Right atrium auricular region (tissue), 2 donors: ENCODE results near the gene ZBTB5. TPM values are rescaled to one million over a fixed set of nuclear protein-coding genes. Genes with fewer than 3 reads are reported as not detected.
A peak's percentile ranks its signal among the peaks of the same experiment; 100 is the strongest.

Source experiments
- DNase-seq: peaks from one replicate; pipeline ENCODE4 v3.0.0-alpha.2; 2019; ENCODE audit warnings: low spot score
- H3K27ac ChIP-seq, 2 donors: fragments of 200-600 bp; sonication (generic); 1 replicate in 1 of 2; 2 replicates in 1 of 2; pipeline ENCODE4 v1.5.1; 2016 to 2019
- H3K27me3 ChIP-seq, 2 donors: fragments of 200-600 bp; sonication (generic); one replicate each; pipeline versions ENCODE4 v1.5.1 to v1.6.0; 2017 to 2019
- H3K36me3 ChIP-seq: fragments of 200-600 bp; sonication (generic); one replicate; pipeline ENCODE4 v1.5.1; 2016
- H3K4me1 ChIP-seq, 2 donors: fragments of 200-600 bp; sonication (generic); one replicate each; pipeline versions ENCODE4 v1.5.1 to v1.6.0; 2017 to 2019
- H3K4me3 ChIP-seq, 2 donors: fragments of 200-600 bp; sonication (generic); 1 replicate in 1 of 2; 2 replicates in 1 of 2; pipeline ENCODE4 v1.5.1; 2017 to 2019; ENCODE audit warnings: mild to moderate bottlenecking in 1 of 2, moderate library complexity in 1 of 2
- H3K9me3 ChIP-seq, 2 donors: fragments of 200-600 bp; sonication (generic); one replicate each; pipeline ENCODE4 v1.5.1; 2019
- total RNA-seq, 2 donors: library from RNA; depleted of rRNA; stranded (reverse); fragments of >200 nt; gene quantifications; one replicate each; pipeline ENCODE4 v1.1.0, GENCODE V29; 2016
- TF ChIP-seq, protein P1 (sequence below), 2 donors: fragments of 200-600 bp; sonication (generic); IDR thresholded peaks; one replicate each; pipeline ENCODE4 v1.5.1; 2019; ENCODE audit warnings: antibody characterized with exemption in 2 of 2

The ZBTB5 gene
- total RNA-seq, 2 donors from 2014 or later: 4.9 to 9.9 TPM

DNA sequence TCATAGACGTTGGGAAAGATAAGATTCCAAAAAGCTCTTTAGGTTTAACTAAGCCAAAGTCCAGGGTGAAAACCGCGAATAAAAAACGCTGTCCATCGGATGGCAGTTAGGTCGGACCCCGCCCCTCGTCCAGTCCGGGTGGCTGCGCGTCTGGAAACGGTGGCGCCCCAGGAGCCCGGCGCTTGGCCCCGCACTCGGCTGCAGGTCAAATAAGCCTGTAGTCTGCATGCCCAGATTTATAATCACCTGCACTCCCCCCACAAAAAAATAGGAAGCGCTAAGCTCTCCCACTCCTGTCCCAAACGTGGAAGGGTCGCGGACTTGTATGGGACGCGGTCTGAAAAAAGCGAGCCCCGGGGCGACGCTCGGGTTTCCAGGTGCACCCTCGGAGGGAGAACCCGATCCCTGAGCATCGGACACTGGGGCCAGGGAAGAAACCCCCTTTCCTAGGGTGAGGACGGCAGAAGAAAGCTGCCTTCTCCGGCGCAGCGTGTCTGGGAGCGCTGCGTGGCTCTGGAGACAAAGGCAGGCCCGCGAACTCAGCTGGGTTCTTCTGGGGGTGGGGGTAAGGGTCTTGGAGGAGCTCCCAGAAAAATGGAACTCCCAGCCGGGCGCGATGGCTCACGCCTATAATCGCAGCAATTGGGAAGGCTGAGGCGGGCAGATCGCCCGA is 923 bp upstream of the ZBTB5 start:
- Histone ChIP-seq H3K4me3 (peak overlapping the region; percentile 67 to 82), H3K4me1 (peaks cover 0 to 31% of the 10 kb centered on the region in 2 donors)

DNA sequence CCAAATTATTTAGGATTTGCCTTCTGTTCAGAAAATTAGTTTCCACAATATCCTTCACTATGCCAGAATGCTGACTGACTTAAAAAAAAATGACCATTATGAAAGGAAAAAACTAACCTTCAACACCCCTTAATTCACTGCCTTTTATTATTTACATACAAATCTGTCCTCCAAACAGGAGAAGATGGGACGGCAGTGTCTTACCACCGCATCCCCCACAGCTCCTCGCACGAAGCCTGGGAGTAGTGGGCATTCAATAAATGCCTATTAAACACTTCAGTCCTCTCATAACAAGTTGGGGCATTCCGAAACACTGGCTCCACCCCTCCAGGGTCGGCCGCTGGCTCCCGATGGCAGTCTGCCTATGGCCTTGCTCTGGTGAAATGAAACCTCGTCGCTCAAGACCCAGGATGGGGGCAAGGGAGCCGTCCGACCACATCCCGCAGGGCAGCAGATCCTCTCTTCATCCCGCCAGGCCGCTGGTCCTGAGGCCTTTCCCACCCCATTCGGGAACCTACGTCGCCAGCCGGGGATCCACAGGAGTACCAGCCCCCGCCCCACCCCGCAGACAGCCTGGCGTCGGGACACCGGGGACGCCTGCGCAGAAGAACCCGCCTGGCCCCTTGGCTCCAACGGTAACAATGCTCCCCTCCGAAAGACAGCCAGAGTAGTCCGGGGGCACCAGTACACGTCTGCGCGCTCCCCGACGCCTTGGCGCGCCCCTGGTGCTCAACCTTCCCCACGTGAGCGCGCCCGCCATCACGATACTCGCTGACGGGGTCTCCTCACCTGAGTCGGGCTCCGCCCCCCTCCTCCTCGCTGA is 613 bp downstream of the ZBTB5 start:
- Histone ChIP-seq H3K4me1 (peaks cover 0 to 35% of the 10 kb centered on the region in 2 donors), H3K27ac (peak overlapping the region; percentile 98 to 99), H3K4me3 (peak overlapping the region; percentile 67 to 82), H3K27me3 (no peaks in the 10 kb centered on the region), H3K9me3 (no peaks in the 10 kb centered on the region), H3K36me3 (no peaks in the 10 kb centered on the region)
- TF ChIP-seq, protein P1, sequence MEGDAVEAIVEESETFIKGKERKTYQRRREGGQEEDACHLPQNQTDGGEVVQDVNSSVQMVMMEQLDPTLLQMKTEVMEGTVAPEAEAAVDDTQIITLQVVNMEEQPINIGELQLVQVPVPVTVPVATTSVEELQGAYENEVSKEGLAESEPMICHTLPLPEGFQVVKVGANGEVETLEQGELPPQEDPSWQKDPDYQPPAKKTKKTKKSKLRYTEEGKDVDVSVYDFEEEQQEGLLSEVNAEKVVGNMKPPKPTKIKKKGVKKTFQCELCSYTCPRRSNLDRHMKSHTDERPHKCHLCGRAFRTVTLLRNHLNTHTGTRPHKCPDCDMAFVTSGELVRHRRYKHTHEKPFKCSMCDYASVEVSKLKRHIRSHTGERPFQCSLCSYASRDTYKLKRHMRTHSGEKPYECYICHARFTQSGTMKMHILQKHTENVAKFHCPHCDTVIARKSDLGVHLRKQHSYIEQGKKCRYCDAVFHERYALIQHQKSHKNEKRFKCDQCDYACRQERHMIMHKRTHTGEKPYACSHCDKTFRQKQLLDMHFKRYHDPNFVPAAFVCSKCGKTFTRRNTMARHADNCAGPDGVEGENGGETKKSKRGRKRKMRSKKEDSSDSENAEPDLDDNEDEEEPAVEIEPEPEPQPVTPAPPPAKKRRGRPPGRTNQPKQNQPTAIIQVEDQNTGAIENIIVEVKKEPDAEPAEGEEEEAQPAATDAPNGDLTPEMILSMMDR (IDR thresholded peaks at IDR 0.05): no peak
- peak; percentile 82 for DNase-seq

More for the DNA sequence above, 923 bp upstream of the ZBTB5 start:
- Histone ChIP-seq H3K27ac (peak overlapping the region; percentile 98 to 99), H3K36me3 (no peaks in the 10 kb centered on the region), H3K27me3 (no peaks in the 10 kb centered on the region), H3K9me3 (no peaks in the 10 kb centered on the region)
- TF ChIP-seq, protein P1 (IDR thresholded peaks at IDR 0.05): no peak
- DNase-seq: peak; percentile 90

DNA sequence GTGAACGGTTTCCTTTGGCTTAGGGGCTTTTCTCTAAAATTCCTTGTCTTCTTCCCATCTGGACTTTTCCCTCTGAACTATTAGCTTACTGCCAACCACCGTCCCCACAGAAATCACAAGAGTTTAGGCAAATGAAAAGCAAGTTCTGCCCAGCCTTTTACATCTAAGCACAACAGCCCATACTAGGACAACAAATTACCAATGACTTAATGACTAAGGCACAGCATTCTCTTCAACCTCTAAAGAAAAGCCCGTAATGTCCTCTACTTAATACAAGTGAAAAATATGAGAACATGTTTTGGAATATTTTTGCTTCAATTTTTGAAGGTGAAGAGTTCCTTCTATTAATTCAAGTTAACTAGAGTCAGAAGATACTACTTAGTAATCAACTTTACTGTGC is 1.2 kb downstream of the ZBTB5 start:
- TF ChIP-seq, protein P1 (IDR thresholded peaks at IDR 0.05): no peak

DNA sequence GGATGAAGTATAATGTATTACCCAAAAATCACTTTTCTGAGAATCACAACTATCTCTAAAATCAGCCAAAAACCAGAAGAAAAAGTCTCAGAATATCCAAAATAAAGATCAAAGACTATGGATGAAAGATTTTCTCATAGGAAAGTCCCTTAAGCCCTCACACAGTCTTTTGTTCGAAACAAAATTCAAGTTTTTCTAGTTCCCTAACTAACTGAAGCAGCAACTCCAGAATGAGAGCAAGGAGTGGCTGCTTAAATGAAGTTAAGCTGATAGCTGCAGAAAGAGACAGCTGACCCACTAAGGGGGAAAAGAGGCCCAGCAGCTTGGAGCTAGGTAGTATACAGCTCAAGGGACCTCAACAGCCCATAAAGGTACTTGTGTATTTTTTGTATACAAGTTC is 8.4 kb downstream of the ZBTB5 start:
- TF ChIP-seq, protein P1 (IDR thresholded peaks at IDR 0.05): no peak
- no peak for DNase-seq
- peaks cover 10% of the 10 kb centered on the region for H3K36me3 ChIP-seq
- H3K9me3 ChIP-seq: peaks cover 0 to 3% of the 10 kb centered on the region in 2 donors
- H3K4me1 ChIP-seq: peaks cover 0 to 6% of the 10 kb centered on the region in 2 donors
- no peak overlapping the region for H3K27ac ChIP-seq
- no peak overlapping the region for H3K4me3 ChIP-seq
- no peaks in the 10 kb centered on the region for H3K27me3 ChIP-seq

More for the DNA sequence above, 1.2 kb downstream of the ZBTB5 start:
- peaks cover 0 to 35% of the 10 kb centered on the region in 2 donors for H3K4me1 ChIP-seq
- DNase-seq: no peak
- H3K27ac ChIP-seq: peak overlapping the region; percentile 98 to 99
- no peaks in the 10 kb centered on the region for H3K36me3 ChIP-seq
- peak overlapping the region; percentile 67 to 82 for H3K4me3 ChIP-seq
- H3K27me3 ChIP-seq: no peaks in the 10 kb centered on the region
- H3K9me3 ChIP-seq: no peaks in the 10 kb centered on the region

DNA sequence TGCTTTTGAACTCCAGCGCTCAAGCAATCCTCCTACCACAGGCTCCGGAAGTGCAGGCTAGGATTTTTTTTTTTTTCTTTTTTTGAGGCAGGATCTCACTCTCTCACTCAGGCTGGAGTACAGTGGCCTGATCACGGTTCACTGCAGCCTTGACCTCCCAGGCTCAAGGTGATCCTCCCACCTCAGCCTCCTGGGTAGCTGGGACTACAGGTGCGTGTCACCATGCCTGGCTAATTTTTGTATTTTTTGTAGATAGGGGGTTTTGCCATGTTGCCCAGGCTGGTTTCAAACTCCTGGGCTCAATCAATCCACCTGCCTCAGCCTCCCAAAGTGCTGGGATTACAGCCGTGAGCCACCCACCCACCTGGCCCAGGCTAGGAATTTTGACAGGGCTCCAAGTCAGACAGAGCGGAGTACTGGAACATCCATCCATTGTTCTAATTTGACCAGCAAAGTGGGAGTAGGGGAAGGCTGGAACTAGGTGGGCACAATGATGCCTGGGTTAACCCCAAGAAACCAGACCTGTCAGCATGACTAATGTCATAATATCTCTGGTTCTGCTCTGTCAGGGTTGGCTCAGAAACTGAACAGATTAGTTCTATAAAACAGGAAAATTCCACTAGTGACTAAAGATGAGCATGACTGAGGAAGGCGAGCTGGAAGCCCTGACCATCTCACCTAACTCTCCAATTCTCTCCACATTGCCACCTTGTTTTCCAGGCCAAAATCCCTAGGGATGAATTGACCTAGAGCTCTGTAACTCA is 9.2 kb downstream of the ZBTB5 start:
- TF ChIP-seq, protein P1 (IDR thresholded peaks at IDR 0.05): no peak
- Histone ChIP-seq H3K27me3 (no peaks in the 10 kb centered on the region), H3K4me1 (peaks cover 0 to 10% of the 10 kb centered on the region in 2 donors), H3K9me3 (peaks cover 0 to 3% of the 10 kb centered on the region in 2 donors), H3K4me3 (no peak overlapping the region), H3K27ac (no peak overlapping the region), H3K36me3 (peaks cover 10% of the 10 kb centered on the region)
- no peak for DNase-seq
